Measurements from ENCODE around the gene KRTAP5-9.
"Not testable (repeated sequence)": the region's sequence is repeated elsewhere in the genome, so short reads cannot be mapped to it uniquely, and the experiment has no call there.

Gene KRTAP5-9

GRCh38 chr11:71507102-71507501 lies 41.1 kb upstream of the KRTAP5-9 start:
- no peak for FAIRE-seq
- TF ChIP-seq TAF1 (IDR thresholded peaks at IDR 0.05; ENCODE audit: low read depth, low read length) (no peak), POLR2AphosphoS5 (IDR thresholded peaks at IDR 0.05; ENCODE audit: low read depth, low read length) (no peak), PAX5 (IDR thresholded peaks at IDR 0.05; ENCODE audit: insufficient read depth, low read length, severe bottlenecking) (no peak), POLR2A (IDR thresholded peaks at IDR 0.05; ENCODE audit: low read depth, low read length) (no peak), SPI1 (IDR thresholded peaks at IDR 0.05; ENCODE audit: low read depth, low read length) (no peak)
- no peak for DNase-seq (ENCODE audit: insufficient read length, low spot score)

GRCh38 chr11:71518506-71519471 lies 29.4 kb upstream of the KRTAP5-9 start:
- FAIRE-seq (no peak), DNase-seq (ENCODE audit: insufficient read length, low spot score) (no peak)
- no peak for TF ChIP-seq SPI1 (IDR thresholded peaks at IDR 0.05; ENCODE audit: low read depth, low read length)
- TF ChIP-seq POU2F2 (IDR thresholded peaks at IDR 0.05; ENCODE audit: low read depth, low read length): no peak
- no peak for TF ChIP-seq POLR2AphosphoS5 (IDR thresholded peaks at IDR 0.05; ENCODE audit: low read depth, low read length)
- no peak for TF ChIP-seq TAF1 (IDR thresholded peaks at IDR 0.05; ENCODE audit: low read depth, low read length)
- no peak for TF ChIP-seq POLR2A (IDR thresholded peaks at IDR 0.05; ENCODE audit: low read depth, low read length)
- no peak for TF ChIP-seq PAX5 (IDR thresholded peaks at IDR 0.05; ENCODE audit: insufficient read depth, low read length, severe bottlenecking)

GRCh38 chr11:71519546-71519945 lies 28.7 kb upstream of the KRTAP5-9 start:
- FAIRE-seq (no peak), DNase-seq (ENCODE audit: insufficient read length, low spot score) (no peak)
- TF ChIP-seq PAX5 (IDR thresholded peaks at IDR 0.05; ENCODE audit: insufficient read depth, low read length, severe bottlenecking) (no peak), POLR2AphosphoS5 (IDR thresholded peaks at IDR 0.05; ENCODE audit: low read depth, low read length) (no peak), POU2F2 (IDR thresholded peaks at IDR 0.05; ENCODE audit: low read depth, low read length) (no peak), TAF1 (IDR thresholded peaks at IDR 0.05; ENCODE audit: low read depth, low read length) (no peak), SPI1 (IDR thresholded peaks at IDR 0.05; ENCODE audit: low read depth, low read length) (no peak), POLR2A (IDR thresholded peaks at IDR 0.05; ENCODE audit: low read depth, low read length) (no peak)

- TF ChIP-seq TAF1 (IDR thresholded peaks at IDR 0.05; ENCODE audit: low read depth, low read length): no peak
- TF ChIP-seq POLR2A (IDR thresholded peaks at IDR 0.05; ENCODE audit: low read depth, low read length): no peak
- no peak for TF ChIP-seq PAX5 (IDR thresholded peaks at IDR 0.05; ENCODE audit: insufficient read depth, low read length, severe bottlenecking)
- TF ChIP-seq SPI1 (IDR thresholded peaks at IDR 0.05; ENCODE audit: low read depth, low read length): no peak
- no peak for TF ChIP-seq POLR2AphosphoS5 (IDR thresholded peaks at IDR 0.05; ENCODE audit: low read depth, low read length)
- no peak for TF ChIP-seq POU2F2 (IDR thresholded peaks at IDR 0.05; ENCODE audit: low read depth, low read length)
- no peak for FAIRE-seq
- DNase-seq (ENCODE audit: insufficient read length, low spot score): no peak
Observed at GRCh38 chr11:71525188-71525937, 22.9 kb upstream of the KRTAP5-9 start.

GRCh38 chr11:71525938-71526495 lies 22.2 kb upstream of the KRTAP5-9 start:
- DNase-seq (ENCODE audit: insufficient read length, low spot score) (no peak), FAIRE-seq (no peak)
- TF ChIP-seq POLR2A (IDR thresholded peaks at IDR 0.05; ENCODE audit: low read depth, low read length) (no peak), POLR2AphosphoS5 (IDR thresholded peaks at IDR 0.05; ENCODE audit: low read depth, low read length) (no peak), PAX5 (IDR thresholded peaks at IDR 0.05; ENCODE audit: insufficient read depth, low read length, severe bottlenecking) (no peak), SPI1 (IDR thresholded peaks at IDR 0.05; ENCODE audit: low read depth, low read length) (no peak)

GRCh38 chr11:71526796-71527575 lies 21.2 kb upstream of the KRTAP5-9 start, which contains the start of gene KRTAP5-7:
Gene KRTAP5-7, plus strand, starts transcription at chr11:71527267. Its CDS starts 34 bp downstream, at chr11:71527301.
- not testable (repeated sequence) for DNase-seq (ENCODE audit: insufficient read length, low spot score); FAIRE-seq

GRCh38 chr11:71527576-71528210 lies 20.5 kb upstream of the KRTAP5-9 start:
- FAIRE-seq (no peak), DNase-seq (ENCODE audit: insufficient read length, low spot score) (no peak)
- TF ChIP-seq POU2F2 (IDR thresholded peaks at IDR 0.05; ENCODE audit: low read depth, low read length) (no peak), SPI1 (IDR thresholded peaks at IDR 0.05; ENCODE audit: low read depth, low read length) (no peak), POLR2AphosphoS5 (IDR thresholded peaks at IDR 0.05; ENCODE audit: low read depth, low read length) (no peak), TAF1 (IDR thresholded peaks at IDR 0.05; ENCODE audit: low read depth, low read length) (no peak), POLR2A (IDR thresholded peaks at IDR 0.05; ENCODE audit: low read depth, low read length) (no peak), PAX5 (IDR thresholded peaks at IDR 0.05; ENCODE audit: insufficient read depth, low read length, severe bottlenecking) (no peak)

GRCh38 chr11:71530602-71531001 lies 17.6 kb upstream of the KRTAP5-9 start:
- no peak for DNase-seq (ENCODE audit: insufficient read length, low spot score)
- no peak for TF ChIP-seq SPI1 (IDR thresholded peaks at IDR 0.05; ENCODE audit: low read depth, low read length)
- no peak for FAIRE-seq
